ENCODE measurements around the gene MTFMT.

Gene MTFMT

GRCh38 chr15:65056868-65057548 lies 27.6 kb upstream of the MTFMT start:
- TF ChIP-seq, protein P1, sequence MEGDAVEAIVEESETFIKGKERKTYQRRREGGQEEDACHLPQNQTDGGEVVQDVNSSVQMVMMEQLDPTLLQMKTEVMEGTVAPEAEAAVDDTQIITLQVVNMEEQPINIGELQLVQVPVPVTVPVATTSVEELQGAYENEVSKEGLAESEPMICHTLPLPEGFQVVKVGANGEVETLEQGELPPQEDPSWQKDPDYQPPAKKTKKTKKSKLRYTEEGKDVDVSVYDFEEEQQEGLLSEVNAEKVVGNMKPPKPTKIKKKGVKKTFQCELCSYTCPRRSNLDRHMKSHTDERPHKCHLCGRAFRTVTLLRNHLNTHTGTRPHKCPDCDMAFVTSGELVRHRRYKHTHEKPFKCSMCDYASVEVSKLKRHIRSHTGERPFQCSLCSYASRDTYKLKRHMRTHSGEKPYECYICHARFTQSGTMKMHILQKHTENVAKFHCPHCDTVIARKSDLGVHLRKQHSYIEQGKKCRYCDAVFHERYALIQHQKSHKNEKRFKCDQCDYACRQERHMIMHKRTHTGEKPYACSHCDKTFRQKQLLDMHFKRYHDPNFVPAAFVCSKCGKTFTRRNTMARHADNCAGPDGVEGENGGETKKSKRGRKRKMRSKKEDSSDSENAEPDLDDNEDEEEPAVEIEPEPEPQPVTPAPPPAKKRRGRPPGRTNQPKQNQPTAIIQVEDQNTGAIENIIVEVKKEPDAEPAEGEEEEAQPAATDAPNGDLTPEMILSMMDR (IDR thresholded peaks at IDR 0.05), result no peak

GRCh38 chr15:65056106-65056505 lies 26.7 kb upstream of the MTFMT start:
- TF ChIP-seq, protein P1 (IDR thresholded peaks at IDR 0.05), result no peak

DNA sequence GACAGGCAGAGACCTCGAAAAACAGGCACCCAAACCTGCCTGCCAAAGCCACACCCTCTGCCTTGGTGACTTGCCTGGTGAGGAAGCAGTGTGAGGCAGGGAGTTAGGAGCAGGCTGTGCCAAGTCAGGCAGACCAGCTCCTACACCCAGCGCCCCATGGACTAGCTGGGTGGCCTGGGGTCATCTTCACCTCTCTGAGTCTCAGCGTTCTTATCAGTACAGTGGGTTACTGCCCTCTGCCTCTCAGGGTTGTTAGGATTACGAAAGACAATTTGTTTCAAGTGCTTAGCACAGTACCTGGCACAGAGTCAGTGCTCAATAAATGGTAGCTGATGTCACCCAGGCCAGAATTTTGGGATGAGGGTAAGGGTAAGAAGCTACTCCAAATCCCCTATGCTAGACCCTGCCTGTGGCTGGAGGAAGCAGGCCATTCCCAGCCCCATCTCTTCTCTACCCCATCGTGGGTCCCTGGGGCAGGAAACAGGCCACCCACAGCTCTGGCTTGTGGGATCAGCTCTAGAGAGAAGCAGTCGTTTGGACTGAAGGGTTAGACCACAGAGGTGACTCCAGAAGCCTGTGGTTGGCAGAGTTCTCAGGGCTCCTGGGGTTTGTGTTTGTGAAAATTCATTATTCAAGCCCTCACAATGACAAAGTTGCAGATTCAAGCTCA lies 25.9 kb upstream of the MTFMT start:
- TF ChIP-seq, protein P1 (IDR thresholded peaks at IDR 0.05), result no peak

DNA sequence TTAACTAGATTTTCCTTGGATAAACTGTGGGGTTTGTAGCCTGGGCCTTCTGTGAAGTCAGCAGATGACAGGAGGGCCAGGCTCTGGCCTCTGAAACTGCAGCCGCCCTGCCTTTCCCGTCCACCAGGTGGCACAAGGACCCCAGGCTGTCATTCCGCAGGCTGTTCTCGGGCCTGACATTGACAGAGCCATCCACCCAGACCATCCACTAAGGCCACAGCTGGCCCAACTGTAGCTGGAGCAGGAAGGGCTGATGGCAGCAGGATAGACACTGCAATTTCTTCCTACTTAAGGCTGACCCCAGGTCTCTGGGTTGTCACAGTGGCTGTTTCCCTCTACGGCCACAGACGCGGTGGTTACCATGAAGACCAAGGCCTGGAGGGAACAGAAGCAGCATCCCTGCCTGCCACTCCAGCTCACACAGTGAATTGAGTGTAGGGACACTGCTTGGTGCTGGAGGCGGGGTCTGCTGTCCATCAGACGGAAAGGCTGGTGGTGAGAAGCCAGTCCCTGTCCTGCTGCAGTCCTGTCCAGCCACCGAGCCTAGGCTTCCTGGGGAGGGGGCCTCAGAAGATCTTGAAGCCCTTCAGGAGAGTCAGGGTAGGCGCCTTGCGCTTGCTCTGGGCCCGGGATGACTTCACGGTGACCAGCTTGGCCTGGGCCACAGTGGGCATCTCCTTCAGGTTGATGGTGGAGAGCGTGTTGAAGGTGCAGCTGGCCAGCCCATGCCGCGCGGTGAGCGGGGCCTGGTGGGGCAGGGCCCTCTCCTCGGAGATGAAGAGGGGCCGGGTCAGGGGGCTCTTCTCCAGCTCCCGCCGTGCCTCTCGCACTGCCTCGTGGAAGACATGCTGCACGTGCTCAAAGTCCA lies 25.1 kb upstream of the MTFMT start:
- TF ChIP-seq, protein P1 (IDR thresholded peaks at IDR 0.05), result peak; percentile 87

DNA sequence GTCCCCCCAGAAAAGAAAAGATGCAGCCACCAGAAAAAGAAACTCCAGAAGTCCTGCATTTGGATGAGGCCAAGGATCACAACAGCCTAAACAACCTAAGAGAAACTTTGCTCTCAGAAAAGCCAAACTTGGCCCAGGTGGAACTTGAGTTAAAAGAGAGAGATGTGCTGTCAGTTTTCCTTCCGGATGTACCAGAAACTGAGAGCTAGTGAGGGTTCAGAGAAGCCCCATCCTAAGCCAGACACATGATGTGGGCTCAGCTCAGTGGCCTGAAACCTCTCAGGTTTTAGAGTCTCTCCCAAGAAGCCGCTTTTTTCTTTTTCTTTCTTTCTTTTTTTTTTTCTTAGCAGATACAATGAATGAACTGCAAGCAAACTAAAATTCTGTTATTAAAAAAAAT lies 23.5 kb upstream of the MTFMT start:
- TF ChIP-seq, protein P1 (IDR thresholded peaks at IDR 0.05), result no peak

GRCh38 chr15:65051266-65051665 lies 21.8 kb upstream of the MTFMT start:
- TF ChIP-seq, protein P1 (IDR thresholded peaks at IDR 0.05), result no peak

- TF ChIP-seq, protein P1 (IDR thresholded peaks at IDR 0.05), result no peak
These were observed 20.8 kb upstream of the MTFMT start for GRCh38 chr15:65050270-65050669.

Data from LNCAP (cell line).